ENCODE measurements around the gene ZNF778.

GRCh38 chr16:89224665-89225064, 7.2 kb downstream of the ZNF778 start:
- TF ChIP-seq CTCF (IDR thresholded peaks at IDR 0.05) = no peak
- TF ChIP-seq POLR2A (IDR thresholded peaks at IDR 0.05) = no peak
